Peyer's patch (tissue), 4 donors: ENCODE measurements around the gene MTG2.

Experiments
- CTCF ChIP-seq, 6 experiments: fragments of 450-650 bp in 4 of 6; fragments of 200-600 bp in 2 of 6; sonication (generic) in 1 of 6; IDR thresholded peaks; one replicate each; pipeline ENCODE4 v1.5.1; 2017 to 2019; ENCODE audit warnings: antibody characterized with exemption in 6 of 6, mild to moderate bottlenecking in 3 of 6, moderate library complexity in 1 of 6
- POLR2A ChIP-seq, 2 donors: fragments of 450-650 bp; IDR thresholded peaks; one replicate each; pipeline ENCODE4 v1.5.1; 2017; ENCODE audit warnings: antibody characterized with exemption in 2 of 2, mild to moderate bottlenecking in 2 of 2, moderate library complexity in 2 of 2

GRCh38 chr20:62203378-62204030 is 20.7 kb downstream of the MTG2 start:
- TF ChIP-seq CTCF (IDR thresholded peaks at IDR 0.05) (no peak), POLR2A (IDR thresholded peaks at IDR 0.05) (no peak)
